BJ (cell line): ENCODE measurements around the gene NOSIP. TPM values are rescaled to one million over a fixed set of nuclear protein-coding genes. Genes with fewer than 3 reads are reported as not detected.
A peak's percentile ranks its signal among the peaks of the same experiment; 100 is the strongest.

Experiments used
- CTCF ChIA-PET: fragments of 350-600 bp; formaldehyde crosslinking; extraction: SDS; loops from one replicate; lab custom pipeline; 2021; ENCODE audit warnings: antibody characterized with exemption, inconsistent platforms; lab: Yijun Ruan, JAX
- POLR2A ChIA-PET: fragments of 300-600 bp; sonication (Branson Sonifier 250); formaldehyde crosslinking; extraction: SDS; loops from one replicate; lab custom pipeline; 2021; ENCODE audit warnings: antibody characterized with exemption; lab: Charles Lee
- DNase-seq: peaks from one replicate; pipeline ENCODE4 v3.0.0-alpha.2; 2011; ENCODE audit warnings: low read depth
- H3K27me3 ChIP-seq: 2 replicates; pipeline ENCODE4 v1.6.0; 2011; ENCODE audit warnings: low read length; ENCODE audit not compliant: control insufficient read depth, insufficient read depth
- H3K36me3 ChIP-seq: 2 replicates; pipeline ENCODE4 v1.5.1; 2011; ENCODE audit warnings: low read length; ENCODE audit not compliant: control insufficient read depth, insufficient read depth
- H3K4me3 ChIP-seq: 2 replicates; pipeline ENCODE4 v1.5.1; 2011; ENCODE audit warnings: low read depth, mild to moderate bottlenecking, control low read depth, low read length
- CTCF ChIP-seq: IDR thresholded peaks from 2 replicates; pipeline ENCODE4 v1.5.1; 2011; ENCODE audit warnings: low read depth, mild to moderate bottlenecking, control low read depth, inconsistent platforms, low read length, moderate library complexity; ENCODE audit not compliant: insufficient read depth
- polyA plus RNA-seq: library from polyadenylated mRNA; depleted of rRNA; stranded (reverse); fragments of >200 nt; gene quantifications from 2 replicates; pipeline ENCODE4 v1.2.3, GENCODE V29; 2011

Gene NOSIP
- polyA plus RNA-seq, 1 experiment, result 87.6 TPM

- Histone ChIP-seq H3K4me3 (no peak overlapping the region), H3K27me3 (no peaks in the 10 kb centered on the region), H3K36me3 (peaks cover 27% of the 10 kb centered on the region)
- DNase-seq, result no peak
- POLR2A ChIA-PET, result no interaction called here
- CTCF ChIA-PET, result interaction anchor here (0.9 to 2.5 kb wide), 3 partner anchors 11 to 134 kb away, joined by 3 to 8 read pairs (median 4); partner anchors contain the start of gene RCN3
- no peak for TF ChIP-seq CTCF
These were observed 41.7 kb downstream of the NOSIP start for GRCh38 chr19:49538643-49539042.

GRCh38 chr19:49536921-49537462, 43.4 kb downstream of the NOSIP start:
- DNase-seq, result no peak
- POLR2A ChIA-PET, result no interaction called here
- Histone ChIP-seq H3K27me3 (no peaks in the 10 kb centered on the region), H3K4me3 (no peak overlapping the region), H3K36me3 (peaks cover 19% of the 10 kb centered on the region)
- CTCF ChIA-PET, result interaction anchor here (1.1 to 2.5 kb wide), 3 partner anchors 10 to 38 kb away, joined by 4 to 9 read pairs (median 8); no protein-coding TSS in a partner anchor
- TF ChIP-seq CTCF, result no peak

- CTCF ChIA-PET, result interaction anchor here (0.9 to 1.9 kb wide), 3 partner anchors 12 to 36 kb away, joined by 5 to 8 read pairs (median 5); no protein-coding TSS in a partner anchor
- no peak for DNase-seq
These were observed 45.5 kb downstream of the NOSIP start for GRCh38 chr19:49534632-49535385.

GRCh38 chr19:49533551-49534488, 46.5 kb downstream of the NOSIP start:
- ChIA-PET POLR2A (no interaction called here), CTCF (interaction anchor here (0.9 to 1.9 kb wide), 4 partner anchors 13 to 37 kb away, joined by 3 to 8 read pairs (median 5); no protein-coding TSS in a partner anchor)
- peak overlapping the region; percentile 49 for H3K4me3 ChIP-seq
- peak; percentile 31 for TF ChIP-seq CTCF
- no peak for DNase-seq
- peaks cover 18% of the 10 kb centered on the region for H3K36me3 ChIP-seq
- H3K27me3 ChIP-seq, result no peaks in the 10 kb centered on the region

More at GRCh38 chr19:49534632-49535385, 45.5 kb downstream of the NOSIP start:
- H3K27me3 ChIP-seq, result no peaks in the 10 kb centered on the region
- H3K4me3 ChIP-seq, result no peak overlapping the region
- POLR2A ChIA-PET, result no interaction called here
- H3K36me3 ChIP-seq, result peaks cover 21% of the 10 kb centered on the region
- no peak for TF ChIP-seq CTCF
